ENCODE data around the gene USP2.

GRCh38 chr11:119307219-119307618, 74.3 kb downstream of the USP2 start:
- TF ChIP-seq POLR2A (IDR thresholded peaks at IDR 0.05) (no peak), CTCF (IDR thresholded peaks at IDR 0.05) (peak in 2 of 4 experiments; percentile 15 to 17)
